Upper lobe of left lung (tissue), 4 donors: ENCODE data around the gene ITPKB.

Source experiments
- EP300 ChIP-seq, 4 donors: sonication (generic); formaldehyde crosslinking; IDR thresholded peaks; one replicate each; pipeline ENCODE4 v1.5.1; 2017; ENCODE audit warnings: antibody characterized with exemption in 4 of 4, control low read depth in 2 of 4
- POLR2AphosphoS5 ChIP-seq, 2 donors: sonication (generic); formaldehyde crosslinking; IDR thresholded peaks; one replicate each; pipeline ENCODE4 v1.5.1; 2017; ENCODE audit warnings: antibody characterized with exemption in 2 of 2
- TF ChIP-seq, protein P1 (sequence below), 6 experiments: fragments of 450-650 bp in 4 of 6; fragments of 200-600 bp in 2 of 6; sonication (generic) in 2 of 6; IDR thresholded peaks; one replicate each; pipeline ENCODE4 v1.5.1; 2016 to 2019; ENCODE audit warnings: antibody characterized with exemption in 6 of 6

DNA sequence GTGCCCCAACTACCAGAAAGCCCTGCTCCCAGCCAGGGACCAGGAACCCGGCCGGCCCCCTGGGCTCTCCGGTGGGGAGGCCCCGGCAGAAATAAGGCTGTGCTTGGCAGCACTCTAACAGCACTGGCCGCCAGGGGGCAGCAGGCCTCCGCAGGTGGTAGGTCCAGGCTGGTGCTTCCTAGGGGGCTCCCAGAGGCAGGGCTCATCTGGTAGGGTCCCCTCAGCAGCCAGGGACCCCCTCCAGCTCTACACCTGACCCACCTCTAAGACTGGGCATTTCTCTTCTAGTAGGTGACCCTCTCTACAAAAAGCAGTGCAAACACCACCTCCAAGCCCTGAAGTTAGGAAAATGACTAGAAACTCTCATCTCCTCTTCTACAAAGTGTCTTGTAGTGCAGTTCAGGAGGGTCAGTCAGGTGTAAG, 104.9 kb downstream of the ITPKB start:
- TF ChIP-seq, protein P1, sequence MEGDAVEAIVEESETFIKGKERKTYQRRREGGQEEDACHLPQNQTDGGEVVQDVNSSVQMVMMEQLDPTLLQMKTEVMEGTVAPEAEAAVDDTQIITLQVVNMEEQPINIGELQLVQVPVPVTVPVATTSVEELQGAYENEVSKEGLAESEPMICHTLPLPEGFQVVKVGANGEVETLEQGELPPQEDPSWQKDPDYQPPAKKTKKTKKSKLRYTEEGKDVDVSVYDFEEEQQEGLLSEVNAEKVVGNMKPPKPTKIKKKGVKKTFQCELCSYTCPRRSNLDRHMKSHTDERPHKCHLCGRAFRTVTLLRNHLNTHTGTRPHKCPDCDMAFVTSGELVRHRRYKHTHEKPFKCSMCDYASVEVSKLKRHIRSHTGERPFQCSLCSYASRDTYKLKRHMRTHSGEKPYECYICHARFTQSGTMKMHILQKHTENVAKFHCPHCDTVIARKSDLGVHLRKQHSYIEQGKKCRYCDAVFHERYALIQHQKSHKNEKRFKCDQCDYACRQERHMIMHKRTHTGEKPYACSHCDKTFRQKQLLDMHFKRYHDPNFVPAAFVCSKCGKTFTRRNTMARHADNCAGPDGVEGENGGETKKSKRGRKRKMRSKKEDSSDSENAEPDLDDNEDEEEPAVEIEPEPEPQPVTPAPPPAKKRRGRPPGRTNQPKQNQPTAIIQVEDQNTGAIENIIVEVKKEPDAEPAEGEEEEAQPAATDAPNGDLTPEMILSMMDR (IDR thresholded peaks at IDR 0.05), result peak; percentile 86 to 95 (median 92)
- TF ChIP-seq EP300 (IDR thresholded peaks at IDR 0.05), result no peak
- peak in 1 of 2 donors; percentile 28 for TF ChIP-seq POLR2AphosphoS5 (IDR thresholded peaks at IDR 0.05)
